NCI-H345 treated with DMSO at 0.1 percent for 48 hours (cell line): ENCODE results near the gene ABCG1.

ENCODE experiments used
- DNase-seq: peaks from one replicate; lab custom pipeline; 2025; ENCODE audit not compliant: unreplicated experiment; lab: John Stamatoyannopoulos, UW

Gene ABCG1

DNA sequence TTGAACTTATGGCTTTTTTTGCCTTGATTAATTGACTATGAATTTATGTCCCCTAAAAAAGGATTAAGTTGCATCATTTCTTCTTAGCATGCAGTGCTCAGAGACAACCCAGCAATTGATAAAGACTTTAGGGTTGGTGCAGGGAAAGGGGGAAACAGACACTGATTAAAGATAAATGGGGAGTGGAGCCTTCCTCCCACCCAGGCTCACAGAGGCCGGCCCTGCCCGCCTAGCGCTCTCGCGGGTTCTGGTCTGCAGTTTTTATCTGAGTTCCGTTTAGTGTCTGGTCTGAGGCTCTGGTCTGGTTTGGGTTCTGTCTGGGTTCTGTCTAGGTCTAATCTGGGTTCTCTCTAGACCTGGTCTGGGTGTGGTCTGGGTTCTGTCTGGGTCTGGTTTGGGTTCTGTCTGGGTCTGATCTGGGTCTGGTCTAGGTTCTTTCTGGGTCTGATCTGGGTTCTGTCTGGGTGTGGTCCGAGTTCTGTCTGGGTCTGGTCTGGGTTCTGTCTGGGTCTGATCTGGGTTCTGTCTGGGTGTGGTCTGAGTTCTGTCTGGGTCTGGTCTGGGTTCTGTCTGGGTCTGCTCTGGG, 48.1 kb downstream of the ABCG1 start:
- no peak for DNase-seq

DNA sequence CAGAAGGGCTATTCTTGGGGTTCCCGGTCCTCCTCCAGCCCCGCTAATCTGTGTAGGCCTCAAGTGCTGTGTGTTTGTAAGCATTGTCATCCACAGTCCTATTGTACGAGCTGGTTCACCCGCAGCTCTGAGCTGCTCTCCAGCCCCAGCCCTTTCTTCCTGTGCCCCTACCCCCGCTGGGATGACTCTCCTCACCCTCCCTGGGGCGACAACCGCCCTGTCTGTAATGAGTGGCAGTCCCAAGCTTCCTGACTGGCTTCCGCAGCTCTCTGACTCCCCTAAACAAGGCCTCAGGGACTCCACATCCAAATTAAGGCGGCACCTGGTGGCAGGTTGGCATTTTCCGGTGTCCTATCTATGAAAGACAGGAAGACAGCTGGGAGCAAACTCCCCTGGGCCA, 50.4 kb downstream of the ABCG1 start:
- peak; percentile 40 for DNase-seq

- DNase-seq = no peak
These were observed 52.1 kb downstream of the ABCG1 start for GRCh38 chr21:42271065-42271464.

DNA sequence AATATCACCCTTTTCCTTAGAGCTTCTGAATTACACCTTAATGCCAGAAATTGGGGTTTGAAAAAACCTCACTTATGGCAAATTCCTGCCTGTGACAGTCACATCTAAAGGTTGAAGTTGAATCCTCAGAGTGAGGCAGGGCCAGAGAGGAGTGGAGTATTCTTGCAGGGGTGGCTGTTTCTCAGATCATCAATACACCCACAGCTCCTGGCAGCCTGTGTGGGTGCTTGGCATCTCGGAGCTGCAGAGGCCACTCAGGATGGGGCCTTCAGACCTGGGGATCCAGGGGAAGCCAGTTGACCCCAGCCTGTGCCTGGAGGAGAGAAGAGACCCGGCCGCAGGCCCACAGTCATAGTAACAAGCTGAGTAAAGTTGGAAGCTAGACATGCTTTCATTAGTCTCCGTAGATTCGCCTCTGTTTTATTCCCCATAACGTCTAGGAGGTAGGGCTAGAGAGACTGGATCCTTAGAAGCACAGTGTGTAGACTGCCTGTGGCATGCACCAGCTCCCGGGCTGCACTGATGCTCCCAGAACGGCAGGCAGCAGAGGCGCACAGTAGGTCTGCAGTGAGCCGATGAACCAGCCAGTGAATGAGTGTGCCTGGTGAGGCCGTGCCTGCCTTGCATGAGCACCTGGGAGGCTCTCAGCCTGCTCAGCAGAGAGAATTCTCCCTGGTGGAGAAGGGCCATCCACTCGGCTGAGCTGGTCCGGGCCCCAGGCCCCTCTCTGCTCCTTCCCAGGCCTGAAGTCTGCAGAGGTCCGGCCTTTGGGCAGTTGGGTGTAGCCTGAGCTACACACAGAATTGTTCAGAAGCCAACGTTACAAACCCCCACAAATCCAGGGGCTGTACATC, 53.4 kb downstream of the ABCG1 start:
- DNase-seq = no peak

DNA sequence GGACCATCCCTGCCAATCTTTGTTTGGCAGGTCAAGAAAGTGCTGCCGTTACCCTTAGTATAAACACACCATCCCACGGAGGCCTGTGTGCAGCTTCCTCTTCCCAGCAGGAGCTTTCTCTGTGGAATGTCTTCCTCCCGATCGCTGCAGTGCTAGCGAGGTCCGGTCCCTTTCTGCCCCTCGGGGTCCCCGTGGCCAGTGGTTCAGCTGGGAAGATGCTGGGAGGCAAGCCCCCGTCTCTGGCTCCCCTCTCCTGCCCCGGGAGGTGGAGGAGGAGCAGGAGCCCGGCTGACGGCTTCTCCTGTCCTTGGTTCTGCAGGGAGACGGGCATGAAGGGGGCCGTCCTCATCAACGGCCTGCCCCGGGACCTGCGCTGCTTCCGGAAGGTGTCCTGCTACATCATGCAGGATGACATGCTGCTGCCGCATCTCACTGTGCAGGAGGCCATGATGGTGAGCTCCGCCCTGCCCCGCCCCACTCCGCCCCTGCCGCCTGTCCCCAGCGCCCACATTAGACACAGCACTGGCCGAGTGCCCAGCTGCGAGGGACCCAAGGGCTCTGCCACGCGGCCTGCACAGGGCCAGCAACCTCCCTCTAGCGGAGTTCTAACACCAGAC, 54.2 kb downstream of the ABCG1 start:
- no peak for DNase-seq

- DNase-seq = no peak
These were observed 57.1 kb downstream of the ABCG1 start for GRCh38 chr21:42276076-42276475.

- no peak for DNase-seq
These were observed 57.7 kb downstream of the ABCG1 start for GRCh38 chr21:42276526-42277154.

- DNase-seq = no peak
These were observed 58.7 kb downstream of the ABCG1 start for GRCh38 chr21:42277593-42277992.

- no peak for DNase-seq
These were observed 59.7 kb downstream of the ABCG1 start for GRCh38 chr21:42278451-42279149.

GRCh38 chr21:42279341-42279871, 60.5 kb downstream of the ABCG1 start:
- DNase-seq = no peak

DNA sequence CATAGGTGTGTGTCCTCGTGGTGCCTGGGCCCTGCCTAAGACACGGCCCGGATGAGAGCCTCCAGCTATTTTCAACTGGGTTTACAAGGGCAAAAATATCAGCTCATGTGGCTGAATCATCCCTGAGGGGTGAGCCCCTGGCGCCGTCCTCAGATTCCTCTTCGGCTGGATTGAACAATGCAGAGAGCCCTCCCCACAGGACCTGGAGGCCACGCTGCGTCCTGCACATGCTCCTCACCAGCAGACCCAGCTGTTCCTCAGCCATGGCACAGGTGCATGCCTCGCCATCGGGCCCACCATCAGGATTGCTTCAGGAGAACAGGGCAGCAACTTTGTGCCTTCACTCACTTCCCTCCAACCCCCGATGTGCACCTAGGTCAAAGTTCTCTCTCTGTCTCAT, 60.9 kb downstream of the ABCG1 start:
- DNase-seq = no peak

DNA sequence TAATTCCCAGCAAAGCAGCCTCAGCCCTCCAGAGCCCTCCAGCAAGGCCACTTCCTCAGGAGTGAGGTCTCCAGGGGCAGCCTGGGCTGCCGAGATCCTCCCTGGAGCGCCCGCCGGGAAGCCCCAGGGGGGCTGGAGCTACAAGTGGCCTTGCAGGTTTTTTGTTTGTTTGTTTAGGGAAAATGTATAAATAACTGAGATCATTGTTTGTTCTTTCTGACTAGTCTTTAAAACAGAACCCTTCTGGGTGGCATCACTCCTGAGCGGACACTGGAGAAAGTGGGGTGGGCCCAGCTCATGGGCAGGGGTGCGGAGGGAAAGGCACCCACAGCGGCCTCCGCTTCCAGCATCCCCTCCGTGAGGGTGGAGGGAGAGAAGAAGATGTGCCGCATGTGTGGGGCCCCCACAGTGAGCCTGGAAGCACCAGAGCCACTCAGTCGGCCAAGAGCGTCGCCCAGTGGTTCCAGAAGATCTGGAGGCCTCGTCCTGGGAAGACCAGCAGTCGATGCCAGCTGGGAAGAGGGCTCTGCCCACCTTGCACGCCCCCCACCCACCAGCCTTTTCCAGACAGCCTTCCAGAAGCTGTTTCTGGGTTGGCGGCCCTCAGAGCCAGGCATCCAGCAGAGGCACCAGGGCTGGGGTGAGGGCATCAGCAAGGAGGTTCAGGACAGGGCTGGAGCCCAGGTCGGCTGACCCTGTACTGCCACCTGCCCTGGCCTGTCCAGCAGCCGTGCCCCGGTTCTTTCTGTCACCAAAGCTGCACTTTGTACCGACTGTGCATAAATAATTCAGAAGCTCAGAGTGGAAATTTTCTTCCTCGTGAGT, 61.6 kb downstream of the ABCG1 start:
- DNase-seq = no peak

DNA sequence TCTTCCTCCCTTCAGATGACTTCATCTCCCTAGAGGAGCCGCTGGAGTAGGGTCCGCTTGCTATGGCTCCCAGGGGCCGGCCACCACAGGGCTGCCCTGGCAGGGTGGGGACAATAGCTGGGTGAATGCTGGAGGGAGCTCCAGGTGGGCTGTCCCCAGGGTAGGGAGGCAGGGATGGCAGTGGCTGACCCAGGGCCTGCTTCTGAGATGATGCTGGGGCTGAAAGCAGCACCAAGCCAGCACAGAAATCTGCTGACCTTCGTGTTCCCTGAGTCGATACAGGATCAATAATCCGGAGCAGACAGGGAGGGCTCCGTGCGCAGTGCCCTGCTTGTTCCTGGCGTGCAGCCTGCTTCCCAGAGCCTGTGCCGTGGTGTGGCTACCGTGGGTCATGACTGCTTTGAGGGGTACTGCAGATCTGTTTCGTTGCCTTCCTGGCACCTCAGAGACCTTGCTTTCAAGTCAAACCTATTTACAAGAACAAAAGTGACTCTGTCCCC, 62.3 kb downstream of the ABCG1 start:
- DNase-seq = no peak

- DNase-seq = no peak
These were observed 63.1 kb downstream of the ABCG1 start for GRCh38 chr21:42282021-42282420.

- no peak for DNase-seq
These were observed 63.8 kb downstream of the ABCG1 start for GRCh38 chr21:42282715-42283114.

DNA sequence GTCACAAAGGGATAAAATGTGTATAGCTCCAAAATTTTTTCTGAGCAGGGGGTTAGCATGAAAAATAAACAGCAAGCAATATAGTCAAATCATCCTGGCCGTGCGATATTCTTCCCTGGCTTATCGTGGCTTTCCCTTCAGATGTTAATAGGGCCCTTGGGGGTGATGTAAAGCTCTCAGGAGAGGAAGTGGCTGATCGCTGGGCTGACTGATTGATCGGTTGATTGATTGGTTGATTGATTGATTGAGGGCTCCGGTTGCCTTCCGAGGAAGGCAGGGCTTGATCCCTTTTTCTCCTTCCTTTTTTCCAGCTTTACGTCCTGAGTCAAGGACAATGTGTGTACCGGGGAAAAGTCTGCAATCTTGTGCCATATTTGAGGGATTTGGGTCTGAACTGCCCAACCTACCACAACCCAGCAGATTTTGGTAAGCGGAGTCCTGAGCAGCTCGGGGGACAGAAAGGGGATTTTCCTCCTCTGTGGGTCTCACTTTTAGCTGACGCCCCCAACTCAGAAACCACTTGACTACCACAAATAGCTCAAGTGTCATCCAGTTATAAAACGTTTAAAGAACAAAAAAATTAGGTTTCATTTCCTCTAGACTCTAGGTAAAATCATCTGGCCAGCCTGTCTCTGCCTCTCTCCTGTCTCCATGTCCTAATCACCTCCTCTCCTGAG, 66.8 kb downstream of the ABCG1 start:
- DNase-seq = no peak

GRCh38 chr21:42286416-42286815, 67.5 kb downstream of the ABCG1 start:
- DNase-seq = no peak

DNA sequence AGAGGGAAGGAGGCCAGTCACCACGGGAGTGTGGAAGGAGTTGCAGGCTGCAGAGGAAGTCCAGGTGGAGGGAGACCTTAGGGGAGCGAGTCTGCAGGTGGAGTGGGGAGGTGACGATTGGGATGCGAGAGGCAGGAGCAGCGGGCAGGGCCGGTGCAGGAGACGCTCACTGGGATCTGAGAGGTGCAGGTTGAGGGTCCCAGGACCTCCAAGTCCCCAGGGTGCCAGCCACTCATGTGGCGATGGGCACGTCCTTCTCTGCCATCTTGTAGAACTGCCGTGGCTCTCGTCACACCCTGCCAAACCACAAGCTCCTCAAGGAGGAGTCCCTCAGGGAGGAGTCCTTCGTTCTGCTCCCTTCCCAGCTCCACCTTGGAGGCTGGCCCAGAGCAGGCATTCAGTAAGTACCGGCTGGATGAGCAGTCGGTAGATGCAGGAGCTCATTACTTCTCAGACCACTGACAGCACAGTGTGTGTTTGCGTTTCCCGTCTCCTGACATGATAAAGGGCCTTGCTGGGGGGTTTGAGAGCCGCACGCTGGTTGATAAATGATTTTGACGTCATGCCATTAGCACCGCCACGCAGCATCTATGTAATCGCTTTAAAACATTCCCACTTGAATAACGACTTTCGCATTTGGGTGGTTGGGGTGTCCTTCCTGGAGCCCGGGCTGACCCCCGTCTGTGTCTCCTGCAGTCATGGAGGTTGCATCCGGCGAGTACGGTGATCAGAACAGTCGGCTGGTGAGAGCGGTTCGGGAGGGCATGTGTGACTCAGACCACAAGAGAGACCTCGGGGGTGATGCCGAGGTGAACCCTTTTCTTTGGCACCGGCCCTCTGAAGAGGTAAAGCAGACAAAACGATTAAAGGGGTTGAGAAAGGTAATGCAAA, 68.5 kb downstream of the ABCG1 start:
- no peak for DNase-seq
